Measurements from ENCODE around the gene ITGA4.

GRCh38 chr2:181553244-181553643 is 96.1 kb downstream of the ITGA4 start:
- TF ChIP-seq CTCF (IDR thresholded peaks at IDR 0.05) (no peak), POLR2A (IDR thresholded peaks at IDR 0.05) (no peak)

All from uterus (tissue), 2 donors.